Activated CD8-positive, alpha-beta memory T cell treated with anti-CD3 and anti-CD28 coated beads, Interleukin-2, amount 50 U/mL, for 1 hour (primary cell): Measurements from ENCODE around the gene QTRT2.

ENCODE experiments used
- DNase-seq: peaks from one replicate; pipeline ENCODE4 v3.0.0-alpha.2; 2020; ENCODE audit errors: extremely low read depth

Gene QTRT2

DNA sequence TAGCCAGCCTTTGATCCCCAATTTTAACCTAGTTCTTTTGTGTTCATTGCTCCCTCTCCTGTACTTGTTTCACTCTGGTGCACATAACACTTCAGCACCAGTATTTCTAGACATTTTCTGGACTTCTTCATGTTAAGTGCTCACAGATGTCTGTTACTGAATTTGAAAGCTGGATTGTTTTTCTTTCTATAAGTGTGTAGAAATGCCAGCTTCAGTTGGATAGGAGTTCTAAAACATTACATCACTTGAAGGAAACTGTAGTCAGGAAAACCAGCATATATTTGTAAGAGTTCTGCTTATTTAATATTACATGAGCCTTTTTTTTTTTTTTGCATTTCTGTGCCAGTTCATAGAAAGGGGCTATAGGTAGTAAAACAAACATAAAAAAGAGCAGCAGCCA, 21.6 kb downstream of the QTRT2 start:
- no peak for DNase-seq

DNA sequence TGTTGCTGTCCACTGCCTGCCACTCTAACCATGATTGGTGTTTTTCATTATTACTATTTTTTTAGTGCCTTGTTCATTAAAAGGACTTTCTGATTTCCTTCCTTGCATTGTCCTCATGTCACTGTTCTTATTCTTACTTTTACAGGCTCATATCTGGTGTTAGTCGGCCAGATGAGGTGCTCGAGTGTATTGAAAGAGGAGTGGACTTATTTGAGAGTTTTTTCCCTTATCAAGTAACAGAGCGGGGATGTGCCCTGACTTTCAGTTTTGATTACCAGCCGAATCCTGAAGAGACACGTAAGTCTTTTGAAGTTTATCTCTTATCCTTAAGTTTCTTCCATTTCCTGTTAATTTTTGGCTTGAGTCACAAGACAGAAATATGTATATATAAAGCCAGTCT, 23.2 kb downstream of the QTRT2 start:
- no peak for DNase-seq

DNA sequence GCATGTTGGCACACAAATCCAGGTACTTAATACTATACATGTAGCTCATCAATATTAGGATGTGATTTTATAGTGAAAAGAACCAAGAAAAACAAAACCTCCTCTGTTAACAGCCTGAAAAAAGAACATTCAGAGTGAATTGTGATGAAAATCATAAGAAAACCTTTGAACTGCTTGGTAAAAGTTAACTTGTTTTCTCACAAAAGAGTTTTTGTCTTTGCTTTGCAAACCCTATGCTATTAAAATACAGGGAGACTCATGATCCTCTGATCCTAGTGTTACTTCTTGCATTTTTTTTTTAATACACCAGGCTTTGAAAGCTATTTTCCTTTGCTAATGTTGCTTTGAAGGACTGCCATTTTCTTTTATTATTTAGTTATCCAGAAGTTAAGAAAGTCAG, 23.7 kb downstream of the QTRT2 start:
- DNase-seq: no peak

DNA sequence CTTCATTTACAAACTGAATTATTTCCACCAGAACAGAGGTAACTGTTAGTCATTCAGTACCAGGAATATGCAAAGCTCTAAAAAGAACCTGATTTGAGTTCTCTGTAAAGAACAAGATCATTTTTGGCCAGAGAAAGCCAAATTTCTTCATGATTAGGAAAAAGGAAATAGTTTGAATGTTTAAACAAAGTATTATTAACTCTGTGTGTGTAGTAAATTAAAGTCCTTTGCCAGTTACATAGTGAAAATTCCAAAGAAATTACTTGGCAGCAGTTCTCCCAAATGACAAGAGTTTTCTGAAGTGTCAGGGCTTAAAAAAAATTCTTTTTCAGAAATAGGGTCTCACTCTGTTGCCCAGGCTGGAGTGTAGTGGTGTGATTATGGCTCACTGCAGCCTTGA, 24.5 kb downstream of the QTRT2 start:
- DNase-seq: no peak

DNA sequence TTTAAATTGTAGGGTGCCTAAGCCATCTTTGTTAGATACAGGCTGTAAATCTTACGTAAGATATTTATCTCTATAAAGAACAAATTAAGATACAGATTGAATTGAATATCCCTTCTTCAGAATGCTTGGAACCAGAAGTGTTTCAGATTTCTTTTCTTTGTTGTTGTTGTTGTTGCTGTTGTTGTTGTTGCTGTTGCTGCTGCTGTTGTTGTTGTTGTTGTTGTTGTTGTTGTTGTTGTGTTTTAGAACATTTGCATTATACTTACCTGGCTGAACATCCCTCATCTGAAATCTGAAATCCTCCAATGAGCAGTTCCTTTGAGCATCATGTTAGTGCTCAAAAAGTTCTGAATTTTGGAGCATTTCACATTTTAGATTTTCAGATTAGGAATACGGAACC, 26.6 kb downstream of the QTRT2 start:
- DNase-seq: no peak

DNA sequence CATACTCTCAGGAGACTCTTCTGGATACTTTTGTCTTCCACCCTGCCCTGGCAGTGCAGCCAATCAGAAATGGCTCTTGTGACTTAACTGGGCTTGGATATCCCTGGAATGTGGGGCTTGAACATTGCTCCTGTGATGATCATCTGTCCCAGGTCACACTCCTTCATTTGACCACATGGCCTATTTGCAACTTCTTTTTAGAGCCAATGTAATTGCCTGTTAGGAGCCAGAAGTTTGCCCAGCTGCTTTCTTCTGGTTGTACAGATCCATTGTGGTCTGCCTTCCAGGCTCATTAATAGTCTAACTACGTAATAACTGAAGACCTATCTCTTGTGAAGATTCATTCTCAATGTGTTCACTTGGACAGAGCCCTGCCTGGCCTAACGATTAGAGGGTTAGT, 29.8 kb downstream of the QTRT2 start:
- no peak for DNase-seq

DNA sequence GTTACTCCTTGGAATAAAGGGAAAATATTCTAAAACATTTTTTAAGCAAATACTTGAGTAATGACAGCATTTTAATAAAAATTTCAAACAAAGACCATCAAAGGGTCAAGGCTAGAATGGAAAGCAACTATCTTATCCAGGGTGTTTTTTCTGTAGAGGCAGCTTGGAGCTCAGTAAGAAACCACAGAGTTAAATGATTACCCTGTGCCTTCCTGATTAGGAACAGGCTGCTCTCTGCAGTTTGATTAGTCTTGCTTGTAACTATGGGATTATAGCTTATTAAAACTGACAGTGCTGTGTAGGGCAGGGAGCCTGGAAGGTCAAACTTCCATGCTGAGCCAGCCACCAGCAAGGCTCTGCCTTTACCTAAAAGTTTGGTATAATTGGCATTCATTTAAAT, 33.1 kb downstream of the QTRT2 start:
- DNase-seq: no peak

DNA sequence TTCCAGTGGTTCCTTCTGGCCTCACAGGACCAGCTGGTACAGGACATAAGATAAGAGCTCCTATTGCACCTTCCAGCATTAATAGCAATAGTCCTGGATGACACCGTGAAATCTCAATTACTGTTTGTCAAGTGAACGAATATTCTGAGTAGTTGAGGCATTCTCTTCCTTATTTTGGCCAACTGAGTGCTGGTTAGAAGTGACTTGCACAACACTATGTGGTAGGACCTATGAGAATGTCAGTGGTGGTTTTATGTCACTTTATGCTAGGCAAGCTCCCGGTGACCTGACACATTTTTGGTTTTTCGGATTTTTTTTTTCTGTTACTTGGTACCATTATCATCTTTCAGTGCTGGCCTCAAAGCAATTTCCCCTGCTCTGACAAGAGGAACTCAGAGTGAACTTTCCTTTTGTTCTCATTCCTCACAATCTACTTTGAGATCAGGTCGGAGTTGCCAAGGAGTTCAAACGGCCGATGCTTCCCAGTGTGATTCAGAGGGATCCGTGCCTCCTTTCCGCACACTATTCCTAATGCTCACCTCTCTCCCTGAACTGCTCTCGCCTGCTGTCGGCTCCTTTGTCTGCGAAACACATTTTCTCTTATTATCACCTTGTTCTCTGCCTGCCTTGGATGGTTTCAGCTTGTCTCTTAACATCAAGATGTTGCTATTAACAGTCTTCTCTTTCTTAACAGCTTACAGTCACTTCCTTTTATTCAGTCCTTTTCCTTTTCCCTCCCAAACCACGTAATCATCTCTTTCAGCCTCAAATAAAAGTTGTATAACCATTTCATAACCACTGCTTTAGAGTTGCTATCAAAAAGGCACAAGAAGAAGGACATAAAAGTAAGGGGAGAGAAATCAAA, 35.8 kb downstream of the QTRT2 start:
- DNase-seq: no peak

DNA sequence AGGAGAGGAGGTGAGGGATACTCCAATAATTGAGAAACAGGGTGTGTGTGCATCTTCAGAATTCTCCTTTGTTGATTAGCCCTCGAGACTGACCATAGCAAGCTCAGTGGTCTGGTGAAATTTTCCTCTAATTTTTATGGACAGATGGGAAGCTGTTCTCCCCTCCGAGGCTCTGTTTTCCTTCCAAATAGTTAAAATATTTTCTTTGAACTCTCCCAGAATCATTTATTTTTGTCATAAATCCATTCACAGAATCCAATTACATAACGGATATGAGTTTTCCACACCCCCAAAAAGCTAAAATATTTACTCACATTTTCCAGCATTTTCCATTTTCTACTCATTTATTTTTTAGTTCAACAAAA, 36.5 kb downstream of the QTRT2 start:
- no peak for DNase-seq

DNA sequence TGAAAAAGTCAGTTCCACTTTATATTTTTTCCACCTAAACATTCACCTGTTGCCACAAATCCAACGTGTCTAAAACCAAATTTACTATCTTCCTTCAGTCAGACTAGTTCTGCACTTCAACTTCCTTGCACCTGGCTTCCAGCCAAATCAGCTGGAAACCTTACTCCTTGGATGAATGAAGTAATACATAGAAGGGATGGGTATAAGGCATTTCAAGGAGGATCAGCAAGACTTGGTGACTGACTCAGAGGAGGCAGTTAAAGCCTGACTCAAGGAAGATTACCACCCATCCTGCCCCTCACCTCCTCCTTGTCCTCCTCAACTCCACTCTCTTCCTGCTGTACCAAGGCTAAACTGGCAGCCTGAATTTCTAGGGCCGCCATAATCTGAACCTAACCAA, 37.1 kb downstream of the QTRT2 start:
- DNase-seq: no peak

DNA sequence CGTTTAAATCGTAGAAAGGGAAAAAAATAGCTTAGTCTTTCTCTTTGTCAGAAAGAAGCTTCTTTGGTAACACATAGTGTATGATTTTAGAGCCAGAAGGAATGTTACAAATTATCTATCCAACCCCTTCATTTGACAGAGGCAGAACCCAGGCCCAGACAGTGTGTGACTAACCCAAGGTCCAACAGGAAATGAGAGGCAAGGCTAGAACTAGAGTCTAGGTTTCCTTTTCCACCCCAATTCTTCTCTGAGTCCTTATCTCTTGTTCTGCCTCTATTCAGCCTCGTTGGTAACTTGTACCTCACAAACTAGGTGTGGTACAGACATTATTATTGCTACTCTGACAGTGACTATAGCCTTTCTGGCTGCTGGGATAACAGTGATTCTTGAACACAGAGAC, 39.3 kb downstream of the QTRT2 start:
- DNase-seq: no peak

DNA sequence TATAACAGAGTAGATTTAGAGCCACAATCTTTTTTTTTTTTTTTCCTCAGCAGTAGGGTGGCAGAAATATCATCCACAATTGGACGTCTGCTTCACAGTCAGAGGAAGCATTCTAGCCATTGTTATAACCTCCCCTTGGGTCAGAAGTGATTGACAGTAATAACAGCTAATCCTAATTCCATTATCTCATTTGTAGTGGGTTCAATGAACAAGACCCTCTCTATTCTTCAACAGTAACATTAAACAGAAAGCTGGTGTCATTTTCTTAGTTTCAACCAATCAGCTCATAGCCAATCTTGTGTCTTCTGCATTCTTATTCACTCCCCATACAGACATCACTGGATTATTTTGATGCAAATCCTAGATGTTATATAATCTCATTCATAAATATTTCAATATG, 44.6 kb downstream of the QTRT2 start:
- DNase-seq: no peak

DNA sequence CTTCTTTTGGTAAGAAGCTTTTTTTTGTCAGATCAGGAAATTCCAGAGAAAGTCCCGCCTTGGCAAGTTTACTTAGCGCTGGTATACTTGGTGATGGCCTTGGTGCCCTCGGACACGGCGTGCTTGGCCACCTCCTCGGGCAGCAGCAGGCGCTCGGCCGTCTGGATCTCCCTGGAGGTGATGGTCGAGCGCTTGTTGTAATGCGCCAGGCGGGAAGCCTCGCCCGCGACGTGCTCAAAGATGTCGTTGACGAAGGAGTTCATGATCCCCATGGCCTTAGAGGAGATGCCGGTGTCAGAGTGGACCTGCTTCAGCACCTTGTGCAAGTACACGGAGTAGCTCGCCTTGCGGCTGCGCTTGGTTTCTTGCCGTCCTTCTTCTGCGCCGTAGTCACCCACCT, 46.6 kb downstream of the QTRT2 start:
- DNase-seq: no peak

DNA sequence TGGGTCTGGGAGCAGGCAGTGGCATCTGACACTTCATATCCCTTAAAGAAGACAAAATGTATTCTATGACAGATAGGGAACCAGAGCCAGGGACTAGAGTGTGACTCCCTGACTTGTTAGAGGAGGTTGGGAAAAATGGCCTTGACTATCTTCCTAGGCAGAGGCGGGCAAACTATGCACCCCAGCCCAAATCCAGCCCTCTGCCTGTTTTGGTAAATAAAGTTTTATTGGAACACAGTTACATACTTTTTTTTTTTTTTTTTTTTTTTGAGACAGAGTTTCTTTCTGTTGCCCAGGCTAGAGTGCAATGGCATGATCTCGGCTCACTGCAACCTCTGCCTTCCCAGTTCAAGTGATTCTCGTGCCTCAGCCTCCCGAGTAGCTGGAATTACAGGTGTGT, 47.3 kb downstream of the QTRT2 start:
- DNase-seq: no peak

DNA sequence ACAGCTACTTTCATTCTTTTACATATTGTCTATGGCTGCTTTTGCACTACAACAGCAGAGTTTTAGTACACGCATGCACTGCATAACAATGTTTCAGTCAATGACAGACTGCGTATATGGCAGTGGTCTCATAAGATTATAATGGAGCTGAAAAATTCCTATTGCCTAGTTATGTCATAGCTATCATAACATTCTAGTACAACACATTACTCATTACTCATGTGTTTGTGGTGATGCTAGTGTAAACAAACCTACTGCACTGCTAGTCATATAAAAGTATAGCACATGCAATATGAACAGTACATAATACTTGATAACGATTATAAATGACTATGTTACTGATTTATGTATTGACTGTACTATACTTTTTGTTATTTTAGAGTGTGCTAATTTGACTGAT, 47.9 kb downstream of the QTRT2 start:
- DNase-seq: no peak

DNA sequence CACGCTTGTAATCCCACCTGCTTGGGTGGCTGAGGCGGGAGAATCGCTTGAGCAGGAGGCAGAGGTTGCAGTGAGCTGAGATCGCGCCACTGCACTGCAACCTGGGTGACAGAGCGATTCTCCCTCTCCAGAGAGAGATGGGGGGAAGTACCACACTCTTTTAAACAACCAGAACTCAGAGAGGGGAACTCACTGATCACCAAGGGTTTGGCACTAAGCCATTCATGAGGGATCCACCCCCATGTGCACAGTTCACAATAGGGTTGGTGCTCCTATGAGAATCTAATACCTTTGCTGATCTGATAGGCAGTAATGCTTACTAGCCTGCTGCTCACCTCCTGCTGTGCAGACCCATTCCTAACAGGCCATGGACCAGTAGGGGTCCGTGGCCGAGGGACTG, 51.6 kb downstream of the QTRT2 start:
- DNase-seq: no peak

DNA sequence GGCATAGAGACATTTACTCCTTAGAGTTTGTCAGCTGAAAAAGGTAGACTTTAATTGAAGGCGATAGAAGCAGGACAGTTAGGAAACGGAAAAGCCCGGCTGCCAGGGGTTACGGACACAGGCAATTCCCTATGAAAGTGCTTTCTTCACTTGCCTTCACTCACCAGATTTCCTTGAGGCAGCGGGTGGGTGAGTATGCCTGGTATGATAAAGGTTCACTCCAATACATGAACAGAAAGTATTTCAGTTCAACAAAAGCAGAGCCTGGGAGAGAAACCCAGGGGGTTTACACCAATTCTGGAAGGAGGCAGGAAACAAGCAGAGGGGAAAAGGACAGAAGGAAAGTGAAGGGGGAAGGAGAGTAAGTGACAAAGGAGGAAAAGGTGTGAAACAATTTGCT, 53.9 kb downstream of the QTRT2 start:
- DNase-seq: no peak

DNA sequence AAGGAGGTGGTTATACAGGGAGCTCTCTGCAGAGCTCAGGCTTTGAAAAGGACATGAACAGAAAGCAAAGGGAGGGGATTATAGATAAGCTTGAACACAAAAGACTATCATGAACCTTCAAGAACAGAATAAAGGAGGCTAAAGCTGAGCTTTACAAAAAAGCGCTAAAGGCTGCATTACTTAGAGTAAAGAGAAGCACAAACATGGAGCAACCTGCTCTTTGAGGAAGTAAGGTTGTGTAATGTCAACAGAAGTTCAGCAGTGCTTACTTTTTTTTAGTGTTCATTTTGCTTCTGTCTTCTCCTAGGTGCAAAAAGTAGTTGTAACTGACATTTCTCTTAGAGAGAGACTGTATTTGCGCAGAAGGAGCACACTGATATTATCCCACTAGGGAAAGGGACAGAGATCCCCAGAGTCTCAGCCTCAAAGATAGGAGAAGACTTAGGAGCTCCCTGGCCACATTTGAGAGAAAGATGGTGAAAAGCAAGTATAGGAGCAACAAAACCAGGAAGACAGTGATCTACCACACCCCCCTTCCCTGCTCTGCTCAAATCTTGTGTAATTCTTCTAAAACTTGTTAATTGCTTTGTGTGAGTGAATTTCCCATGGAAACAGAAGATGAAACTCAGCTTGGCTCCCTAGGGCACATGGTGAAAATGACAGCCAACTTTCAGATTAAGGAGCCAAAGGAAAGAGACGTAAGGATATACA, 54.7 kb downstream of the QTRT2 start:
- no peak for DNase-seq

DNA sequence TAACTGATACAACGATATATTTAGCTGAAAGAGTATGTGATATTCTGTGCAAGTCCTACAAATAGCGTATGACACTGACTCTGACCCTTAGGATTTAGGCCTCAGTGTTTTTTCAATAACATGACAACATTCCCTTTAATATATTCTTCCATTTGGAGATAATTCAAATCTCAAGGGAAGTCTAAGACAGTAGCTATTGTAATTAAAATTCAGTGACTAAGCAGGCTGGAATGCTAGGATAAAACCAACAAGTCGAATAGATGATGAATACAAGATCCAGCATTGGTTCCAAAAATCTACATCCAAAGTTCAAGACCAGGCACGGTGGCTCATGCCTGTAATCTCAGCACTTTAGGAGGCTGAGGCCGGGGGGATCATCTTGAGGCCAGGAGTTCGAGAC, 56.2 kb downstream of the QTRT2 start:
- no peak for DNase-seq

DNA sequence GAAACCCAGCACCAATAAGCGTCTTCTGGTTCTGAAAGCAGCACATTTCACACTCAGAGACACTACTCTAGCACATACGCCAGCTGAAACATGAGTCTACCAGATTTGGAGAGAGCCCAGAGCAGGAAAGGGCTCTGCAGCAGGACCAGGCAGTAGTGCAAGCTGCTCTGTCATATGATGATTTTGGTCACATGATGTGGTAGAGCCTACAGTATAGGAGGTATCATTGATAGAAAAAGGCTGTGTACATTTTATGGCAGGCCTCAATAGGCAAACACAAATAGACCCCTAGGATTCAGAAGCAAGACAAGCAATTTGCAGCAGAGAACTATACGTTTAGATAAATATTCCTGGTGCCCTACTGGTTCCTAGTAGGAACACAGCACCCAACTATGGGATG, 58.2 kb downstream of the QTRT2 start:
- no peak for DNase-seq

DNA sequence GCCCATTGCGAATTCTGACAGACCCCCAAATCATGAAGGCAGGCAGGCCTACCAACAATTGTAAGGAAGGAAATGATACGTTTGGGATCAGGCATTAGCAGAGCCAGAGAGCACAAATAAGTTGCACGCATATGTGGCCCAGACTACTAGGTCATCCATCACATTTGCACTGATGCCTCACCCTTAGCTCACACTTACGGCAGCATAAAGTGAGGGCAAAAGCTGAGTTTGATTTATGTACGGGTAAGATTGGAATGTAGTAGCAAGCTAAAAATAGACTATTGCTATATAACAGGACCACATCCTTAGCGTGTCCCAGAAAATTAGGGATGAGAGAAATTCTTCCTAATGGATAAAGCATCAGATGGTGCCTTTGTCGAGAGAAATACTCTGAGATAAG, 58.6 kb downstream of the QTRT2 start:
- DNase-seq: no peak

DNA sequence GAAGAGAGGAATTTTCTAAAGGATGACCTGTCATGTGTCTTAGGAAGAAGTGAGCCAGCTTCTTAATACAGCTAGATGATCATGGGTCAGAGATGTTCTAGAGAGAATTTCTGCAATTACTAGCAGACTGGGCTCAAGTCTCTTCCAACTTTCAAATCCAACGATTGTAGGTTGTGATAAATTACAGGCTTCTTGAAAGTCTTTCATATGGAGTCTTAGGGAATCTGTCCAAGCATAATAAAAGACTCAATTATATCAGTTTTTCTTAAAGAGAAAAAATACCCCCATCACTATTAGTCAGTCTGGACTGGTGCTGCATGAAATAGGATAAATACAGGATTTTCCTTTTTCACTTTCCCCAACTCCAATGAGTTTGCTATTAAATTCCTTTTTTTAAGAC, 63.2 kb downstream of the QTRT2 start:
- no peak for DNase-seq

DNA sequence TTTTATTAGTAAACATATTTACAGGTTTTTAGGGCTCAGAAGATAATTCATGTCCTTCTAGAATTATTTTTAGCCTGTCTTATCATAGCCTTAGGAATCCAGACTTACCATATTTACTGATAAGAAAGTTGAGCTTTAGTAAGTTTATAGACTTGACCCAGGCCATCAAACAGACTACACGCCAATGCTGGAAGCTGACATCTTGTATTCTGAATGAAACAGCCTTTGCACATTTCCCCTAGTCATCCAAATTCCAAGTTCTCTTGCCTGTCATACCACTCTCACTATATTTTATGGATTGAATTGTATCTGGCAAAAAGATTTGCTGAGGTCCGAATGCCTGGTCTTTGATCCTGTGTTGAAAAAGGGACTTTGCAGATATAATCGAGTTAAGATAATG, 63.7 kb downstream of the QTRT2 start:
- no peak for DNase-seq
